ENCODE results near the gene COASY.

GRCh38 chr17:42613699-42614295 lies 51.8 kb downstream of the COASY start:
- TF ChIP-seq EZH2 (IDR thresholded peaks at IDR 0.05; ENCODE audit: borderline replicate concordance, low read length) = no peak
- no peak for TF ChIP-seq CTCF (conservative IDR thresholded peaks at IDR 0.05 in 1 of 2, IDR thresholded peaks at IDR 0.05 in 1 of 2; ENCODE audit: extremely low read depth in 1 of 2, insufficient read depth in 1 of 2, low read depth in 1 of 2, low read length in 2 of 2)

All from mammary epithelial cell (primary cell).